Activated naive CD8-positive, alpha-beta T cell (primary cell): ENCODE measurements around the gene ZWINT.

Experiments
- H3K27ac Mint-ChIP-seq: one replicate; pipeline ENCODE4 v1.8.0; 2021; ENCODE audit warnings: mixed read lengths
- H3K27me3 Mint-ChIP-seq: one replicate; pipeline ENCODE4 v1.8.0; 2021; ENCODE audit warnings: mixed read lengths
- H3K36me3 Mint-ChIP-seq: one replicate; pipeline ENCODE4 v1.8.0; 2021; ENCODE audit warnings: mixed read lengths
- H3K4me1 Mint-ChIP-seq: one replicate; pipeline ENCODE4 v1.8.0; 2021; ENCODE audit warnings: low read depth, mixed read lengths
- H3K4me3 Mint-ChIP-seq: one replicate; pipeline ENCODE4 v1.8.0; 2021; ENCODE audit warnings: mild to moderate bottlenecking, mixed read lengths
- H3K9me3 Mint-ChIP-seq: one replicate; pipeline ENCODE4 v1.8.0; 2021; ENCODE audit warnings: low read depth, mixed read lengths

ZWINT gene

GRCh38 chr10:56318816-56319215, 42.2 kb downstream of the ZWINT start:
- H3K36me3 Mint-ChIP-seq: no peaks in the 10 kb centered on the region
- H3K4me1 Mint-ChIP-seq: no peaks in the 10 kb centered on the region
- H3K4me3 Mint-ChIP-seq: no peak overlapping the region
- H3K27me3 Mint-ChIP-seq: no peaks in the 10 kb centered on the region
- H3K9me3 Mint-ChIP-seq: no peaks in the 10 kb centered on the region
- no peak overlapping the region for H3K27ac Mint-ChIP-seq

- H3K4me3 Mint-ChIP-seq: no peak overlapping the region
- no peaks in the 10 kb centered on the region for H3K9me3 Mint-ChIP-seq
- H3K4me1 Mint-ChIP-seq: no peaks in the 10 kb centered on the region
- H3K27me3 Mint-ChIP-seq: no peaks in the 10 kb centered on the region
- H3K27ac Mint-ChIP-seq: no peak overlapping the region
- no peaks in the 10 kb centered on the region for H3K36me3 Mint-ChIP-seq
Measured at GRCh38 chr10:56317603-56318002, 43.5 kb downstream of the ZWINT start.

- Mint-ChIP-seq H3K9me3 (no peaks in the 10 kb centered on the region), H3K4me1 (no peaks in the 10 kb centered on the region), H3K36me3 (no peaks in the 10 kb centered on the region), H3K4me3 (no peak overlapping the region), H3K27ac (no peak overlapping the region), H3K27me3 (no peaks in the 10 kb centered on the region)
Measured at GRCh38 chr10:56316603-56317002, 44.5 kb downstream of the ZWINT start.
